ENCODE results near the gene SPR.

Gene SPR

DNA sequence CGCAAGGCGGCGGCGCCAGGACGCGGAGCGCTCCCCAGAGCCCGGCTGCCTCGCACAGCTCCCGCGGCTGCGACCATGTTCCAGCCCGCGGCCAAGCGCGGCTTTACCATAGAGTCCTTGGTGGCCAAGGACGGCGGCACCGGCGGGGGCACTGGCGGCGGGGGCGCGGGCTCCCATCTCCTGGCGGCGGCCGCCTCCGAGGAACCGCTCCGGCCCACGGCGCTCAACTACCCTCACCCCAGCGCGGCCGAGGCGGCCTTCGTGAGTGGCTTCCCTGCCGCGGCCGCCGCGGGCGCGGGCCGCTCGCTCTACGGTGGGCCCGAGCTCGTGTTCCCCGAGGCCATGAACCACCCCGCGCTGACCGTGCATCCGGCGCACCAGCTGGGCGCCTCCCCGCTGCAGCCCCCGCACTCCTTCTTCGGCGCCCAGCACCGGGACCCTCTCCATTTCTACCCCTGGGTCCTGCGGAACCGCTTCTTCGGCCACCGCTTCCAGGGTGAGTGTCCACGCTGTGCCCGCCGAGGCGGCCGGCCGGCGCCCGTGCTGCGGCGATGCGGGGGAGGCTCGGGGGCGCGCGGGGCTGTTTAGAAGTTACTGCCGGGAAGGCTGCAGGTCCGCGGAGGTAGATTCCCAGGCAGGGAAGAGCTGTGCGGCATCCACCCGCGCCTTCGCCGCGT is 30.8 kb downstream of the SPR start:
- no peak for ATAC-seq
- no peak overlapping the region for H3K4me3 Mint-ChIP-seq
- peaks cover 91% of the 10 kb centered on the region for H3K27me3 Mint-ChIP-seq
- H3K4me1 Mint-ChIP-seq, result peaks cover 36% of the 10 kb centered on the region
- no peaks in the 10 kb centered on the region for H3K36me3 Mint-ChIP-seq
- H3K27ac Mint-ChIP-seq, result no peak overlapping the region
- no peaks in the 10 kb centered on the region for H3K9me3 Mint-ChIP-seq

GRCh38 chr2:72919414-72920317 is 32.5 kb downstream of the SPR start:
- peaks cover 88% of the 10 kb centered on the region for H3K27me3 Mint-ChIP-seq
- H3K4me1 Mint-ChIP-seq, result peaks cover 35% of the 10 kb centered on the region
- no peak for ATAC-seq
- no peaks in the 10 kb centered on the region for H3K9me3 Mint-ChIP-seq
- H3K27ac Mint-ChIP-seq, result no peak overlapping the region
- H3K4me3 Mint-ChIP-seq, result peak overlapping the region; percentile 59
- H3K36me3 Mint-ChIP-seq, result no peaks in the 10 kb centered on the region

DNA sequence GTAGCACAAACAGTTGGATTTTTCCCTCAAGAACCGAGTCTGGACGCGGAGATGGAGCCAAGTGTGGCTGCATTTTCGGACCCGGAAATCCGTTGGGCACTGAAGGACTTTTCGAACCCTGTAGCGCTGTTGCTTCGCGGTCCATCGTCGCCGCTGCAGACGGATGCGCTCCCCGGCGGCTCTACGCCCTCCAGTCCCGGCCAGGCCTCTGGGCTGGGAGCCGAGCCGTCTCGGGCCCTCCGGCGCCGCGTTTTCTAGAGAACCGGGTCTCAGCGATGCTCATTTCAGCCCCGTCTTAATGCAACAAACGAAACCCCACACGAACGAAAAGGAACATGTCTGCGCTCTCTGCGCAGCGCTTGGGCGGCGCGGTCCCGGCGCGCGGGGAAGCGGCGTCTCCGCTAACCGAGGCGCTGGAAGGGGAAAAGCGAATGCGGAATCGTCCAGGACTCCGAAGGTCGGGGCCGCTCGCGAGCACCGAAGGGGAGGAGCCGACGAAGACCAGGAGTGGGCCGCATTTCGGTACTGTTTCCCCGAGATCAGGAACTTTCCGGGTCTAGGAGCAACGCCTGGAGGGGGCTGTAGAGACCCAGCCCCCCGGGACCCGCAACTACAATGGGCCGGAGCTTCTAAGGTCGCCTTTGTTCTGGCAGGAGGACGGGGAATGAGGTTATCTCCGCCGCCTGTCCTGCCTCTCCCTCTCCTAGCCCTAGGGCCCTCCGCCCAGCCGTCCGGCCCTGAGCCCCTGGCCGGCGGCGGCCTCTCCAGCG is 33.3 kb downstream of the SPR start:
- Mint-ChIP-seq H3K27ac (no peak overlapping the region), H3K4me1 (peaks cover 27% of the 10 kb centered on the region), H3K9me3 (no peaks in the 10 kb centered on the region), H3K4me3 (peak overlapping the region; percentile 59), H3K36me3 (no peaks in the 10 kb centered on the region), H3K27me3 (peaks cover 88% of the 10 kb centered on the region)
- no peak for ATAC-seq

DNA sequence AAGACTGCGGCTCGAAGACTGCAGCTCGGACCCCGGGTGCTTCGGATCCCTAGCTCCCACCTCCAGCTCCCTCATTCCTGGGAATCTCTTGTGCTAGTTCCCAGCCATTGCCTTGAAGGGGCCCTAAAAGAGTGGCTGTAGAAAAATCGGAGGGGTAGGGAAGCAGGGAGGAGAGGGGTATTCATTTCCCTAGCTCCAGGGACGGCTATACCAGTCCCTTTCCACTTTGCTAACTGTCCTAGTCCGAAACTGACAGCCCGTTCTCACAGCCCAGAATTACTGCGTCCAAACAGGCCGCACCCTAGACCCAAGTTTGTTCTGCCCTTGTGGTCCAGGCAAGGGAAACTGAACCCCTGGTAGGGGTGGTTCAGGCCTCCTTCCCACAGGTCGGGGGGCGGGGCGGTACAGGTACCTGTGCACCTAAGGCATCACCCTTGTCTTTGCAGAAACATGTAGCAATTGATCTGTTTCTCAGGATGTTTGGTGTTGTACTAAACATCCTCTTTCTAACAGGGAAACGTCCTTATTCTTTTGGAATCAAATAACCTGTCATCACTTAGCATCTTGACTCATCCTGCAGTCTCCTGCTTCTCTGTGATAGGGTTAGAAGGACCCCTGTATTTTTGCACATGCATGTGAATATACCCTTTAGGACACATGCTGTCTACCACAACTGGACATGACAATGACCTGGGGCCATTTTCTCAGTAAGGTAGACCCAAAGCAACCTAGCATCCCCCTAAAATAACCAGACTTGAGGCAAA is 34.1 kb downstream of the SPR start:
- no peak overlapping the region for H3K4me3 Mint-ChIP-seq
- peaks cover 21% of the 10 kb centered on the region for H3K4me1 Mint-ChIP-seq
- H3K9me3 Mint-ChIP-seq, result no peaks in the 10 kb centered on the region
- H3K27me3 Mint-ChIP-seq, result peaks cover 84% of the 10 kb centered on the region
- H3K27ac Mint-ChIP-seq, result no peak overlapping the region
- ATAC-seq, result no peak
- H3K36me3 Mint-ChIP-seq, result no peaks in the 10 kb centered on the region

GRCh38 chr2:72921853-72922252 is 34.6 kb downstream of the SPR start:
- Mint-ChIP-seq H3K36me3 (no peaks in the 10 kb centered on the region), H3K27me3 (peaks cover 79% of the 10 kb centered on the region), H3K27ac (no peak overlapping the region), H3K9me3 (no peaks in the 10 kb centered on the region), H3K4me3 (no peak overlapping the region), H3K4me1 (peaks cover 15% of the 10 kb centered on the region)
- no peak for ATAC-seq

DNA sequence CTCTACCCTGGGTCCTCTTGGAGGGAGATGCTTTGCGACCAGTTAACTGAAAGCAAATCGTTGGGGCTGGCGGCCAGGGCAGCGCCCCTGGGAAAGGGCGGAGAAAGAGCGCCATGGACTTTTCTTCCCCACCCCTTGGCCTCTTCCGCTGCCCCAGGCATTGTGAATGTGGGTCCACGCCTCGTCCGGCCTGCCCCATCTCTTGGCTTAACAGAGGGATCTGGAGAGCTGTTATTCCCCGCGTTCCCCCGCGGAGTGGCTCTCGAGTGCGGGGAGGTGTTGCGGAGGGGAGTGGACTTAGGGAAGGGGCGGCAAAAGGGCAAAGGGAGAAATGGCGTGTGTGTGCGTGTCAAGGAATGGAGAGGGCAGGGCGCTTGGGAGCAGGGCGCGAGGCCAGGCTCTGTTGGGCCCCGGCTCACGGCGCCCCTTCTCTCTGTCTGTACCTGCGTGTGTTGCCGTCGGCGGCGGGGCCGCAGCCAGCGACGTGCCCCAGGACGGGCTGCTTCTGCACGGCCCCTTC is 36.7 kb downstream of the SPR start:
- H3K27me3 Mint-ChIP-seq, result peaks cover 67% of the 10 kb centered on the region
- H3K4me3 Mint-ChIP-seq, result no peak overlapping the region
- no peaks in the 10 kb centered on the region for H3K36me3 Mint-ChIP-seq
- ATAC-seq, result peak; percentile 46
- H3K4me1 Mint-ChIP-seq, result peaks cover 6% of the 10 kb centered on the region
- H3K27ac Mint-ChIP-seq, result no peak overlapping the region
- H3K9me3 Mint-ChIP-seq, result no peaks in the 10 kb centered on the region

- Mint-ChIP-seq H3K36me3 (no peaks in the 10 kb centered on the region), H3K9me3 (no peaks in the 10 kb centered on the region), H3K27me3 (peaks cover 60% of the 10 kb centered on the region), H3K4me1 (peaks cover 6% of the 10 kb centered on the region), H3K4me3 (no peak overlapping the region), H3K27ac (no peak overlapping the region)
- ATAC-seq, result peak; percentile 40
Observed at GRCh38 chr2:72924353-72925240, 37.4 kb downstream of the SPR start.

GRCh38 chr2:72925328-72925943 is 38.2 kb downstream of the SPR start:
- peaks cover 52% of the 10 kb centered on the region for H3K27me3 Mint-ChIP-seq
- no peak for ATAC-seq
- no peak overlapping the region for H3K27ac Mint-ChIP-seq
- no peaks in the 10 kb centered on the region for H3K9me3 Mint-ChIP-seq
- H3K36me3 Mint-ChIP-seq, result no peaks in the 10 kb centered on the region
- peaks cover 6% of the 10 kb centered on the region for H3K4me1 Mint-ChIP-seq
- no peak overlapping the region for H3K4me3 Mint-ChIP-seq

DNA sequence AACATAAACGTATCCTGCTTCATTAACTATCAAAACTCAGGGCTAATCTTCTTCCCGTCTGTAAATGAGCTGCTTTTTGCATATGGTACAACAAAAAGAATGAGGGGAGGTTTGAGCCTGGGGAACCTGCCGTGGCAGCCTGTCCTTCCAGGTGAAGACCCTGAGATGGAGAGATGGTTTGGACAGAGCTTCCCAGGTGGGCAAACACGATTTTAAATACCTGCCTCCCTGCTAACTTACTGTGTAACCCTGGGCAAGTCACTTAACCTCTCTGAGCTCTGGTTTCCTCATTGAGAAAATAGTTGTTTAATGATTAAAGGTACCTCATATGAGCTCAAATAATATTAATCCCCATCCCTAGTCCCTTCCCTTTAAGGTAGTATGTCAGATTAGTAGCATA is 39.2 kb downstream of the SPR start:
- H3K9me3 Mint-ChIP-seq, result no peaks in the 10 kb centered on the region
- no peak overlapping the region for H3K4me3 Mint-ChIP-seq
- peaks cover 42% of the 10 kb centered on the region for H3K27me3 Mint-ChIP-seq
- H3K36me3 Mint-ChIP-seq, result no peaks in the 10 kb centered on the region
- H3K27ac Mint-ChIP-seq, result no peak overlapping the region
- ATAC-seq, result no peak
- H3K4me1 Mint-ChIP-seq, result peaks cover 6% of the 10 kb centered on the region

- peaks cover 37% of the 10 kb centered on the region for H3K27me3 Mint-ChIP-seq
- H3K36me3 Mint-ChIP-seq, result no peaks in the 10 kb centered on the region
- H3K4me1 Mint-ChIP-seq, result peaks cover 6% of the 10 kb centered on the region
- no peak overlapping the region for H3K4me3 Mint-ChIP-seq
- no peak for ATAC-seq
- no peak overlapping the region for H3K27ac Mint-ChIP-seq
- H3K9me3 Mint-ChIP-seq, result no peaks in the 10 kb centered on the region
Observed at GRCh38 chr2:72926811-72927465, 39.7 kb downstream of the SPR start.

- no peaks in the 10 kb centered on the region for H3K9me3 Mint-ChIP-seq
- H3K27me3 Mint-ChIP-seq, result peaks cover 27% of the 10 kb centered on the region
- ATAC-seq, result no peak
- no peaks in the 10 kb centered on the region for H3K36me3 Mint-ChIP-seq
- no peak overlapping the region for H3K27ac Mint-ChIP-seq
- H3K4me1 Mint-ChIP-seq, result peaks cover 6% of the 10 kb centered on the region
- H3K4me3 Mint-ChIP-seq, result no peak overlapping the region
Observed at GRCh38 chr2:72927619-72928550, 40.7 kb downstream of the SPR start.

DNA sequence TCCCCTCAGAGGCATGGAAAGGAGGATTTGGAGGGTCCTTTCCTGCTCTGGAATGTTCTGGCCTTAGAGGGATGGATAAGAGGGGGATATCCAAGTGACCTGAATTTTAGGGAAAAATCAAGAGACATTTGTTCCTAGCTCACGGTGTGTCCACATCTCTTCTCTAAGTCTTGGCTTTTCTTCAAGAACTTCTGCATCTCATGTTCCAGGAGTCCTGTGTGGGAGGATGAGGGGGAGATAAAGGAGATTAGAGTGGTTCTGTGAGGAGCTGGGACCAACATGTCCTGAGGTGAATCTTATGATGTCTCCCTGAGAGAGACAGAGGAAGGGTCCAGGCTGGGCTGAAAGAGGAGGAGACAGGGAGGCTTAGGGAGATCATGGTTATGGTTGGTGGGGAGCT is 41.8 kb downstream of the SPR start:
- no peaks in the 10 kb centered on the region for H3K36me3 Mint-ChIP-seq
- no peak overlapping the region for H3K4me3 Mint-ChIP-seq
- H3K27me3 Mint-ChIP-seq, result peaks cover 24% of the 10 kb centered on the region
- ATAC-seq, result no peak
- H3K27ac Mint-ChIP-seq, result no peak overlapping the region
- H3K4me1 Mint-ChIP-seq, result peaks cover 2% of the 10 kb centered on the region
- no peaks in the 10 kb centered on the region for H3K9me3 Mint-ChIP-seq

Measured in stimulated activated memory B cell treated with anti-CD40 and anti-IgM and Interleukin-4, amounts not matched to agents 10 μg/mL and 1 μg/mL and 100 μg/mL, for 72 hours (primary cell).